Measurements from ENCODE around the gene FBXL14. TPM values are rescaled to one million over a fixed set of nuclear protein-coding genes. Genes with fewer than 3 reads are reported as not detected.

FBXL14 gene
- total and polyA plus RNA-seq, 5 donors: 4.7 to 8.3 (median 7.8) TPM

GRCh38 chr12:1546931-1547640 lies 47.3 kb downstream of the FBXL14 start:
- no peak overlapping the region for H3K27ac ChIP-seq (ENCODE audit: low read length)
- H3K27me3 ChIP-seq (ENCODE audit: control insufficient read depth, insufficient read depth): no peaks in the 10 kb centered on the region
- DNase-seq: no peak
- intact Hi-C loops (cut with DNase I): no loop called here
- ATAC-seq: no peak
- no peaks in the 10 kb centered on the region for H3K4me1 ChIP-seq (ENCODE audit: control insufficient read depth, insufficient read depth, low read length)
- no peaks in the 10 kb centered on the region for H3K9me3 ChIP-seq (ENCODE audit: control insufficient read depth, low read length)
- no peak overlapping the region for H3K4me3 ChIP-seq (ENCODE audit: low read length)
- 88% methylated on average over 19 of the region's 19 CpGs for WGBS

GRCh38 chr12:1544996-1545700 lies 49.2 kb downstream of the FBXL14 start:
- Histone ChIP-seq H3K27ac (ENCODE audit: low read length) (no peak overlapping the region), H3K9me3 (ENCODE audit: control insufficient read depth, low read length) (no peaks in the 10 kb centered on the region), H3K4me1 (ENCODE audit: control insufficient read depth, insufficient read depth, low read length) (no peaks in the 10 kb centered on the region), H3K4me3 (ENCODE audit: low read length) (no peak overlapping the region), H3K27me3 (ENCODE audit: control insufficient read depth, insufficient read depth) (no peaks in the 10 kb centered on the region)
- peak in 2 of 3 donors; percentile 50 to 71 for DNase-seq
- 49% methylated on average over 7 of the region's 7 CpGs for WGBS
- ATAC-seq: peak in 1 of 2 donors; percentile 52
- intact Hi-C loops (cut with DNase I): no loop called here

- H3K27me3 ChIP-seq (ENCODE audit: control insufficient read depth, insufficient read depth): no peaks in the 10 kb centered on the region
- no peaks in the 10 kb centered on the region for H3K9me3 ChIP-seq (ENCODE audit: control insufficient read depth, low read length)
- WGBS: 94% methylated on average over 7 of the region's 7 CpGs
- no peak overlapping the region for H3K27ac ChIP-seq (ENCODE audit: low read length)
- no peak overlapping the region for H3K4me3 ChIP-seq (ENCODE audit: low read length)
- intact Hi-C loops (cut with DNase I): no loop called here
- DNase-seq (no peak), ATAC-seq (no peak)
- H3K4me1 ChIP-seq (ENCODE audit: control insufficient read depth, insufficient read depth, low read length): no peaks in the 10 kb centered on the region
These were observed 51.8 kb downstream of the FBXL14 start for GRCh38 chr12:1542599-1542998.

GRCh38 chr12:1540690-1541089 lies 53.7 kb downstream of the FBXL14 start:
- intact Hi-C loops (cut with DNase I): no loop called here
- WGBS: 94% methylated on average over 6 of the region's 6 CpGs
- Histone ChIP-seq H3K9me3 (ENCODE audit: control insufficient read depth, low read length) (no peaks in the 10 kb centered on the region), H3K4me3 (ENCODE audit: low read length) (no peak overlapping the region), H3K4me1 (ENCODE audit: control insufficient read depth, insufficient read depth, low read length) (no peaks in the 10 kb centered on the region), H3K27ac (ENCODE audit: low read length) (no peak overlapping the region), H3K27me3 (ENCODE audit: control insufficient read depth, insufficient read depth) (no peaks in the 10 kb centered on the region)
- ATAC-seq (no peak), DNase-seq (no peak)

- 89% methylated on average over 11 of the region's 11 CpGs for WGBS
These were observed 55.2 kb downstream of the FBXL14 start for GRCh38 chr12:1539135-1539534.

GRCh38 chr12:1536817-1537216 lies 57.6 kb downstream of the FBXL14 start:
- intact Hi-C loops (cut with DNase I): no loop called here
- H3K4me1 ChIP-seq (ENCODE audit: control insufficient read depth, insufficient read depth, low read length): no peaks in the 10 kb centered on the region
- H3K27me3 ChIP-seq (ENCODE audit: control insufficient read depth, insufficient read depth): no peaks in the 10 kb centered on the region
- H3K9me3 ChIP-seq (ENCODE audit: control insufficient read depth, low read length): no peaks in the 10 kb centered on the region
- DNase-seq: no peak
- H3K27ac ChIP-seq (ENCODE audit: low read length): no peak overlapping the region
- no peak overlapping the region for H3K4me3 ChIP-seq (ENCODE audit: low read length)
- ATAC-seq: no peak
- 88% methylated on average over 4 of the region's 4 CpGs for WGBS

More at GRCh38 chr12:1539135-1539534, 55.2 kb downstream of the FBXL14 start:
- no peaks in the 10 kb centered on the region for H3K4me1 ChIP-seq (ENCODE audit: control insufficient read depth, insufficient read depth, low read length)
- no peak overlapping the region for H3K4me3 ChIP-seq (ENCODE audit: low read length)
- DNase-seq (no peak), ATAC-seq (no peak)
- H3K27me3 ChIP-seq (ENCODE audit: control insufficient read depth, insufficient read depth): no peaks in the 10 kb centered on the region
- H3K9me3 ChIP-seq (ENCODE audit: control insufficient read depth, low read length): no peaks in the 10 kb centered on the region
- intact Hi-C loops (cut with DNase I): no loop called here
- no peak overlapping the region for H3K27ac ChIP-seq (ENCODE audit: low read length)

- H3K27me3 ChIP-seq (ENCODE audit: control insufficient read depth, insufficient read depth): no peaks in the 10 kb centered on the region
- DNase-seq (no peak), ATAC-seq (no peak)
- intact Hi-C loops (cut with DNase I): no loop called here
- 63% methylated on average over 3 of the region's 3 CpGs for WGBS
- no peak overlapping the region for H3K27ac ChIP-seq (ENCODE audit: low read length)
- no peaks in the 10 kb centered on the region for H3K9me3 ChIP-seq (ENCODE audit: control insufficient read depth, low read length)
- H3K4me3 ChIP-seq (ENCODE audit: low read length): no peak overlapping the region
- H3K4me1 ChIP-seq (ENCODE audit: control insufficient read depth, insufficient read depth, low read length): no peaks in the 10 kb centered on the region
These were observed 59.6 kb downstream of the FBXL14 start for GRCh38 chr12:1534748-1535147.

GRCh38 chr12:1533602-1534304 lies 60.6 kb downstream of the FBXL14 start:
- Histone ChIP-seq H3K27me3 (ENCODE audit: control insufficient read depth, insufficient read depth) (no peaks in the 10 kb centered on the region), H3K4me3 (ENCODE audit: low read length) (peak overlapping the region; percentile 3), H3K27ac (ENCODE audit: low read length) (no peak overlapping the region), H3K9me3 (ENCODE audit: control insufficient read depth, low read length) (no peaks in the 10 kb centered on the region), H3K4me1 (ENCODE audit: control insufficient read depth, insufficient read depth, low read length) (no peaks in the 10 kb centered on the region)
- intact Hi-C loops (cut with DNase I): no loop called here
- 42% methylated on average over 16 of the region's 16 CpGs for WGBS
- ATAC-seq: peak in 1 of 2 donors; percentile 14
- DNase-seq: no peak

- DNase-seq (no peak), ATAC-seq (no peak)
- no peaks in the 10 kb centered on the region for H3K9me3 ChIP-seq (ENCODE audit: control insufficient read depth, low read length)
- WGBS: 44% methylated on average over 9 of the region's 9 CpGs
- no peaks in the 10 kb centered on the region for H3K4me1 ChIP-seq (ENCODE audit: control insufficient read depth, insufficient read depth, low read length)
- H3K4me3 ChIP-seq (ENCODE audit: low read length): peak overlapping the region; percentile 3
- no peaks in the 10 kb centered on the region for H3K27me3 ChIP-seq (ENCODE audit: control insufficient read depth, insufficient read depth)
- H3K27ac ChIP-seq (ENCODE audit: low read length): no peak overlapping the region
- intact Hi-C loops (cut with DNase I): no loop called here
These were observed 61.2 kb downstream of the FBXL14 start for GRCh38 chr12:1533205-1533601.

GRCh38 chr12:1532375-1533165 lies 61.8 kb downstream of the FBXL14 start:
- Histone ChIP-seq H3K4me3 (ENCODE audit: low read length) (no peak overlapping the region), H3K27ac (ENCODE audit: low read length) (no peak overlapping the region), H3K27me3 (ENCODE audit: control insufficient read depth, insufficient read depth) (no peaks in the 10 kb centered on the region), H3K4me1 (ENCODE audit: control insufficient read depth, insufficient read depth, low read length) (no peaks in the 10 kb centered on the region), H3K9me3 (ENCODE audit: control insufficient read depth, low read length) (no peaks in the 10 kb centered on the region)
- no peak for ATAC-seq
- intact Hi-C loops (cut with DNase I): no loop called here
- DNase-seq: no peak
- WGBS: 70% methylated on average over 11 of the region's 11 CpGs
